UCSD-AML1 (cell line): ENCODE data around the gene CARHSP1.
"Not testable (repeated sequence)": the region's sequence is repeated elsewhere in the genome, so short reads cannot be mapped to it uniquely, and the experiment has no call there.

Experiments used
- DNase-seq: peaks from one replicate; lab custom pipeline; 2025; ENCODE audit not compliant: unreplicated experiment; lab: John Stamatoyannopoulos, UW

Gene CARHSP1

DNA sequence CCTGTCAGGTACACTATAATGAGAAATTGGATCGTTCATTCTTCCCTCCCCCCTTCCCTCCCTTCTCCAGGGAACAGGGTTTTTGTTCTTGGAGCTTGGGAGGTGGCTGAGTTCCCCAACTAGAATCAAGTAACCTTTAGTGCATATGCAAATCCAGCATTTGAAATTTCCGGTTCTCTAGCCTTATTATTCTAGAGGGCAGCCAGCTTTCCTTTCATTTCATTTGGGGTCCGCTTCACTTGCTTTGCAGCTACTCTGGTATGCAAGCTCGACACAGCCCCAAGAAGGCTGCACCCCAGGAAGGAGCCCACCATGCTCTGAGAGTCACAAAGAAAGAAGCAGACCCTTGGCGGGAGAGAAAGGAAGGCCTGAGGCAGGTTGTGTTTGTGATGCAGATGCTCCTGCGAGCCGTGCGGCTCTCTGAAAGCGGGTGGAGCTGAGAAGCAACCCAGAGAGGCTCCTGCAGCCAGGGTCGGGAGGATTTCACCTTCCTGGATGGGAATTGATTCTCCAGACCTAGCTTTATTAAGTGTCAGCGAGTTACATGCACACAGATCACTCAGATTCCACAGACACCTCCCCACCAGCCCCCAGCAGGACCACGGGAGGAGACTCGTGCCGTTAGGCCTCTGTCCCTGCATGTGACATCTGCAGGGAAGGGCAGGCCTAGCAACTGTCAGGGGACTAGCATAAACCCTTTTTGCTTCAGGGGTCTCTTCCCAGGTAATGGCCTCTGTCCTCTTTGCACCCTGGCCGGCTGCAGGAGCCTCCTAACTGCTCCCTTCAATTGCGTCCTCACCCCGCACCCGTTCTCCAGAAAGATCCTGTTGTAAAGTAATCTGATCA lies 36.7 kb downstream of the CARHSP1 start:
- no peak for DNase-seq

DNA sequence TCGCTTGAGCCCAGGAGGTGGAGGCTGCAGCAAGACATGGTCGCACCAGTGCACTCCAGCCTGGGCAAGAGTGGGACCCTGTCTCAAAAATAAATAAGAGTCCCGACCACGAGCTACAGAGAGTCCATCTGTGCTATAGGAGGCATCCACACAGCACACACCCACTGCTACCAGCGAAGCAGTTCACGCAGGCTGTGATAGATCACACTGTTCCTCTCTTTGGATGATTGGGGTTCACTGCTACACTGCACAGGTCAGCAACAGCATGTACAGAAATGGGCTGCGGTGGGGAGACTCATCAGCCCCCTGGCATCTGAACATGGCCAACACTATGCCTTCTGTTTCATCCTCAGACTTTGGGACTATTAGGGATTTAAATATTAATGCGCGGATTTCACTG lies 37.4 kb downstream of the CARHSP1 start:
- no peak for DNase-seq

DNA sequence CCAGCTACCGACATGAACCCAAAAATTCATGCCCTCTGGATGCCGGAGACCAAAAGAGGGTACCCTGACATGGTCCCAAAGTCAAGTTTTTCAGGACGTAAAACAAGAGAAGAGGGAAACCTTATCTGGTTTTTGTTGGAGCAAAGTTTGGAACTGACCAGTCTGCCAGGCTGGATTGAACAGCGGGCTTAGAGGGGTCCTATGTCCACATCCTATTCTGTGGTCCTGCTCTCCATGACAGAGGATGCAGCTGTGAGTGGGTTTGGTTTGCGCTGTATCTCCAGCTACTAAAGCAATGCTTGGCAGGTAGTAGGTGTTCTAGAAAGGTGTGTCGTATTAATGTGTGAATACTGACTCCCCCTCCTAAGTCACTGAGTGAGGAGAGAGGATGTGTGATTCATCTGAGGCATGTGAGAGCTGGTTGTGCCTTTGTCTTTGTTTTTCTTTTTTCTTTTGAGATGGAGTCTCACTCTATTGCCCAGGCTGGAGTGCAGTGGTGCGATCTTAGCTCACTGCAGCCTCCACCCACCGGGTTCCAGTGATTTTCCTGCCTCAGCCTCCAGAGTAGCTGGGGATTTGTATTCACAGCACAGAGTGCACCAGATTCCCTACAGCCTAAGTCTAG lies 40.2 kb downstream of the CARHSP1 start:
- no peak for DNase-seq

DNA sequence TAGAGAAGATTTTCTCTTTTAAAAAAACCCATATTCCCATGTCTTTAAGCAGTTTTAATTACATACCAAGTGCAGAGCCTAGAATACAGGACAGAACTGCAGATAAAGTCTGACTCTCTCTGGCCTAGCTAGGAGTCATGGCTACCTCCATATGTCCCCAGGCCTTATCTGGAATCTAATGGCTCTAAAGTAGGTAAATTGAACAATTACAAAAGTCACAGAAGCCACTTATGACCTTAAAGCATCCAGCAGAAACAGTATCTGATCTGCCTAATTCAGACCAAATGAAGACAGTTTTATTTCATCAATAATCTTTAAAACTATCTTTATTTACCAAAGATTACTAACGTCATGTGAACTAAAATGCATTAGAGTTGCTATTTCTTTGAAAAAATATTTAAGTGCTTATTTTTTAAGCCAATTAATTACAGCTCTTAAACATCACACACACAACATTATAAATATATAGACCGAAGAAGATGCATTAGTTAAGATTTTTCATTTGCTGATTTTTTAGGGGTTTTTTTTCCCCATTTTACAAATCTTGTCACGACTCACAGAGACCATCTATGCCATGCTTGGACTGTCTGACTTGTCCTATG lies 42.4 kb downstream of the CARHSP1 start:
- no peak for DNase-seq

DNA sequence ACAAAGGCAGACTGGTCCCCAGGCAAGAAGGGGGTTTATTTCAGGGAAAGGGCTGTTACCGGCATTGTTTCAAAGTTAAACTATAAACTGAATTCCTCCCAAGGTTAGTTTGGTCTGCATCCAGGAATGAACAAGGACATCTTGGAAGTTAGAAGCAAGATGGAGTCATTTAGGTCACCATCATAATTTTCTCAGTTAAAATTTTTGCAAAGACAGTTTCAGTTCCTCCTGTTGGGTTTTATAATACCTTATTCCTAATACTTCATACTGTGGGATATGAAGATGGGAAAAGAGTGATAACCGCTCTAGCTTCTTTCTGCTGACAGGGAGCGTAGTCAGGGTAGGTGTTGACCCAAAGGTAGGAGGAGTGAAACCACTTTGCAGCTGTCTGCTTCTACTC lies 46.4 kb downstream of the CARHSP1 start:
- DNase-seq = no peak

DNA sequence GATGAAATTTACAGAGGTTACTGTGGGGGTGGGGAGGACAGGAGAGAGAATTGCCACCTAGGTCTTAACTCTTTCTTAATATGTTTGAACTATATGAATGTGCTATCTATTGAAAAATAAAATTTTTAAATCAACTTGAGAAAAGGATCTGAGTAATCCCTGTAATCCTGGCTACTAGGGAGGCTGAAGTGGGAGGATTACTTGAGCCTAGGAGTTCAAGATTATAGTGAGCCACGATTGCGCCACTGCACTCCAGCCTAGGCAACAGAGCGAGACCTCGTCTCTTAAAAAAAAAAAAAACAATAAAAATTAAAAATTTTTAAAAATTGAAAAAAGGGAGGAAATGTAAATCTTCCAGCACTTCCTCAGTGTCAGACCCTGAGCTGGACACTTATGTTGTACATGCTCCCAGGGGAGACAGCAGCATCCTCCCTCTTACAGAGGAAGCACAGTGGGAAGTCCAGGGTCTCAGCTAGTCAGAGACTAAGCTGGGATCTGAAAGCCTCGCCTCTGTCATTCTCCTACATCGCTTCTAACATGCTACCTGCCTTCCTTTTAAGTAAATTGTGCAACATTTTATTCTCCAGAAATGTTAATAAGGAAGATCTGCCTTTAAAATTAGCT lies 49.3 kb downstream of the CARHSP1 start:
- DNase-seq = no peak

DNA sequence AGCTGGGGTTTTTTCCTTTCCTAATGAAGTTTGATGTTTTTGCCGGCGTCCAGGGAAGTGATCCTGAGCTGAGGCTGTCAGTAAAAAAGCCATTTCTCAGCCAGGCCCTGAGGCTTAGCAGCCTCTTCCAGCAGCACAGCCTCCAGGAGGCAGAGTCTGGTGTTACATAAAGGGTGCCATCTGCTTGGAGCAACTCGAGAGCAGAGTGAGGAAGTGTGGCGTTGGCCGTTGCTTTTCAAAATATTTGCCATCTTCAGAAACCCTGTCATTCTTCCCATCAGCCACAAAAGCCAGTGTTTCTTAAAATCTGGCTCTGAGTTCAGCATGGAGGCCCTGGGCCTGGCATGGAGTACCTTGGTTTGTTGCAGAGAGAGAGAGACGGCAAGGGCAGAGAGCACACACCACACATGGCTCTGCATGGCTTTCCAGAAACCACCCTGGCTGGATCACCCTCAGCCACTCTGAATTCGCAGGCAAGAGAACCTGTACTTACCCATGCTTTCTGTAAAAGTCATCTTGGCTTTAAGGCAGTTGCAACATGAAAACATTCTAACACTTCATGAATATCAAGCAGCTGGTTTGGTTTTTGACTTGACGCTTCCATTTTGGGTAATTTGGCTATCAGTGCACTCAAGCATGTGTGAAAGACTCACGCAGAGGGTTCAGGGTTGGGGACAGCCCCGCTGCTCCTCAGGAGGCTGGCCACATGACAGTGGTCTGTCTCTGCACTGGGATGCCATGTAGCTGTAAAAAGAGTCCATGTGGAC lies 50.1 kb downstream of the CARHSP1 start:
- no peak for DNase-seq

DNA sequence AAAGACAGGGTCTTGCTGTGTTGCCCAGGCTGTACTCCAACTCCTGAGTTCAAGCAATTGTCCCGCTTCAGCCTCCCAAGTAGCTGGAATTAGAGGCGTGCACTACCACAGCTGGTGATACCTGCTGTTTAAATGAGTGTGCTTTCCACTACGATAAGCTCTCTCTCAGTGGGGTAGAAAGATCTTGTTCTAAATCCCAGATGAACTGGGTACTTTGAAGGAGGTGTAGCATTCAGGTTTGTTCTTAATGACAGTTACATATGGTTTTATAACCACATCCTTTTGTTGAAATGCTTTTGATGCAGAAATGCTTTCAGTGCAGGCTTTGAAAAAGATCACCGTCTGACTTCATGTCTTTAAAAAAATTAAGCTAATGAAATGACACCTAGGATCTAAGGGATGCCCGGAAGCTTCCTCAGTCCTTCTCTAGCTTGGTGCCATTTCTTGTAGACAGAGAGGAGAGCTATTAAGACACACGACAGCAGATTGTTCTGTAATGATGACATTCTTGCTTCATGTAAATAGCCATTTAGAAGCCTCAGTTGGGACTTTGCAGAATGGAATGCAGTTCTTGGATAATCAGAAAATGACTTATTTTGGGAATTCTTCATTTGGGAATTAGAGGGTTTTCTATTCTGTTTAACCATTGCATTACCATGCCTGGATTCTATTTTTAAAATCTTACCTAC lies 51.7 kb downstream of the CARHSP1 start:
- no peak for DNase-seq

DNA sequence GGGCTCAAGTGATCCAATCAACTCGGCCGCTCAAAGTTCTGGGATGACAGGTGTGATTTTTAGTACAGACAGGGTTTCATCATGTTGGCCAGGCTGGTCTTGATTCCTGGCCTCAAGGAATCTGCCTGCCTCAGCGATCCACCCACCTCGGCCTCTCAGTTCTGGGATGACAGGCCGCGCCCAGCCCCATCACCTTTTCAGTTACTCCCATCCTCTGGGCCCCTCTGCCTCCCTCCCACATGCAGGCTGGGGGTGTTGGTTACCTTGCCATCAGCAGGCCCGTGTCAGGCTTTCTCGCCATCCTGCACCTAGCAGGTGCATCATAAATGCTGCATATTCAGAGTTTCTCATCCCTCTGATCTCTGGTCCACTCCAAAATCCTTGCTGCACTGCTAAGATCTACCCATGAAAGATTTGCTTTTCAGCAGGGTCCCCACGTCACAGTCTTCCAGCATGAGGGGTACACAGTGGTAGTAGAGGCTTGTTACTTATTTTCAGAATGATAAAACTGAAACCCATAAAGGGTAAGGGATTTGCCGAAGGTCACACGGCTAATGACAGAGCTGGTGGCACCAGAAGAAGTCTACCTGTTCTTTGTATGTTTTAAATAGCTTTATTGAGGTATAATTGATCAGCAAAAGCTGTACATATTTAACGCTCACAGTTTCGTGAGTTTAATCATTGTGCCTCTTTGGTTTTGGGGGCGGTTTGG lies 54.6 kb downstream of the CARHSP1 start:
- no peak for DNase-seq

DNA sequence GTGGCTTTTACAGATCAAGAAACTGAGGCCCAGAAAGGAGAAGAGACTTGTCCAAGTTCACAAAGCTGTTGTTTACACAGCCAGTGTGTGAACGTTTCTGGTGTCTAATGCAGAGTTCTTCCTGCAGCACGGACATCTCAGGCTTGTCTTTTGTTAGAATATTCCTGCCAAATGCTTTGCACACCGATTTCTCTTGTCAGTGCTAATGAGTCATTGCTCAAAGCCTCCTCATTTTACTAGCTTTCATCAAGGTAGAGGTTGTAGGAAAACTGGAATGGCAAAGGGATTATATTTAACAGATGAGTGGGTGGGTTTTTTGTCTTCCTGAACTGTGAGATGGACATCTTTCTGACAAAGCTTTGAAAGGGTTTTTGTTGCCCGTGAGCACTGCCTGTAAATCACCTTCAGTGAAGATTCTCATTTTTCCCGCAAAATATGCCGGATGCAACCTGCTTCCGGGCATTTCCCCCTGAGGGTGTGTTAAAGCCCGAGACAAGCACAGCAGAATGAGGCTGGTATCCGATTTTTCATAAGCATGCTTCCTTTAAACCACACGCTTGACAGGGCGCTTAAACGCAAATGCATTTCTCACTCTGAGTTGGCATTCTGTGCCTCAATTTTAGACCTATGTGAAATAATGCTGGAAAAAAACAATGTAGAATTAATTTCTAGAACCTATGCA lies 56.5 kb downstream of the CARHSP1 start:
- no peak for DNase-seq

DNA sequence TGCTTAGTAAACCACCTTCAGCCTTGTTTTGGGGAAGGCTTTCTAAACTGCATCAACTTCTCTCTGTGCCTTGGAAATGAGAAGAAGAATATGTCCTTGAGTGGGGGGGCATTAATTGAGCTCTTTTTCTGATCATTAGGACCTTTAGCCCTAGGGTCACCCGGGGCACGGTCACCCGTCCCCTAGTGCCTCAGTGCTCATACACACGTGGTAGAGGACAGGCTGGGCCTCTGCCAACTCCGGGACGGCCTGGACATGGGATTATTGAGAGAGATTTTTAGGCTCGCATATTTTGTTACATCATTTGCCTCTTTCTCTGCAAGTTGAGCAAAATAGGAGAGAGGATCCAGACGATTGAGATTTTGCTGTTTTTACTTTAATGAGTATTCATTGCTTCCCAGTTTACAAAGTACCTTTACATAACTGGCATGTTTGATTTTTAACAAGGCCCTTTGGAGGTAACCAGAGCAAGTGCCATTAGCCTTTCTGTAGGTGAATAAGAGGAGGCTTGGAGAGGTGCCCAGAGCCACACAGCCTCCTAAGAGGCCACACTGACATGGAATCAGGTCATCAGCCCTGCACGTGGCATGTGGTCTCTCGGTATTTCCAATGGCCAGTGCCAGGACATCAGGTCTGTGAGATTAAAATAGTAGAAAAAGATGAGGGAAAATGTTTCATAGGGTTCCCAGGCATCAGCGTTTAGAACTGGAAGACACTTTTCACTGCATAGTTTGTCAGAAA lies 60.0 kb downstream of the CARHSP1 start:
- DNase-seq = no peak

DNA sequence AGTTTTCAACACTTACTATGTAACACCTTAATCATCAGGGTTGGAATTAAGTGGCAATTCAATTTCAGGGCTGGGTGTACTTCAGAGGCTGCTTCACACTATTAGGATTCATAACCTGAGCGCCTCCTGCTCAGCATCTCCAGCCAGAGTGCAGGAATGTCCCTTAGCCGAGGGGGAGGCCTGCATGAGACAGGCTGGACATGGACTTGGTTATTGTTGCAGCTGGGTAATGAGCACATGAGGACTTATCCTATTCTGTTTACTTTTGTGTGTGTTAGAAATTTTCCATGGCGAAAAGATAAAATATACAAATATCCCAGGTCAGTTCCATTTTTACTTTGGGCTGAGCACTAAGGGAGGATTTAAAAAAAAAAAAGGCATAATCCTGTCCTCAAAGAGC lies 60.8 kb downstream of the CARHSP1 start:
- DNase-seq = no peak

DNA sequence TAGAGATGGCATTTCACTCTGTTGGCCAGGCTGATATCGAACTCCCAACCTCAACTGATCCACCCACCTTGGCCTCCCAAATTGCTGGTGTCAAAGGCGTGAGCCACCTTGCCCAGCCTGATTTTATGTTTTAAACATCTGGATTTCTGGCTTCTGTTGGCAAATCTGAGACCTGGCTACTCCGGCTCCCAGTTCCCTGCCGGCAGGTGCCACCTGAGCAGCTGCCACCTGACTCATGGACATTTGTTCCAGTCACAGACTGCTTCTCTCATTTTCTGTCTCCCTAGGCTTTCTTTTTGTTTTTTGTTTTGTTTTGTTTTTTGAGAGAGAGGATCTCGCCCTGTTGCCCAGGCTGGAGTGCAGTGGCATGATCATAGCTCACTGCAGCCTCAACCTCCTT lies 61.6 kb downstream of the CARHSP1 start:
- DNase-seq = no peak

DNA sequence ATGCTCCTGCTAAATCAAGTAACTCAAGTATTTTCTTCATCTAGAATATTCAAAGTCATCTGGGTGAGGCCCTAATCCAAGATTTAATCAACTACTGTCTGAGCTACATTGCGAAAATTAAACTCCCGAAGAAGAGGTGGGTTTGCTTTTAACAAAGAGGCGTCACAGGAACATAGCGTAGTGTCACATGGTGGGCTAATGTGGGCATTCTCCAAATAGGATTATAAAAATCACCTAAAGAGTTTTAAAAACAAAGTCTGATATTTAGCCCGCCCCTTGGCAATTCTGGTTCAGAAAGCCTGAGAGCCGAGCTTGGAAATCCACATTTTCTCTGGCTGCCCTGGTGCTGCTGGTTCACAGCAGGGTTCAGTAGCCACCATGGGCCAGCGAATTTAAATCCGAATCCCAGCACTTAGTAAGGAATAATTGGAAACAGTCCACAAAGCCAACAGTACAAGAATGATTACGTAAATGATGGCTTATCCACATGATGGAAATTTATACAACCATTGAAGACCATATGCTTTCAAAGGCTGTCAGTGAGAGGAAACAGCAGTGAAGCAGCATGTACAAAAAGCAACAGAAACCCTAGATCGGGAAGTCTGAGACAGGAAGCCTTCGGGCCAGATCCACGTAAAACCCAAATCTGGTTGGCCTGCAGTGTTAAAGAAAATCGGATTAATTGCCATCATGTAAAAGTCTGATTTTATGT lies 62.4 kb downstream of the CARHSP1 start:
- DNase-seq = no peak

DNA sequence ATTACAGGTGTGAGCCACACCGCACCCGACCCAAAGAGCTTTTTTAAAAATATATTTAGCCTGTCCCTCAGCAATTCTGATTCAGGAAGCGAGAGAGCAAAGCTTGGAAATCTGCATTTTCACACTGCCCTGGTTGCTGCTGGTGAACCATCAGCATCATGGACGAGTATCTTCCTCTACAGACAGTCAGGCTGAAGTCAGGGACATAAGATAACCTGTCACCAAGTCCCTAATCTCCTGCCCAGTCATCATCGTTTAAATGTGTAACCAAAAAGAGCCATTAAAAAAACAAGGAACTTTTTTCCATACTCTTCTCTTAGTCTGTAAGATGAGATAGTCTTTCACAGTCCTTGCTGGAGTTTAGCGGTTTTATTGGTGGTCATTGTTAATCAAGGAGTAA lies 64.5 kb downstream of the CARHSP1 start:
- DNase-seq = no peak

DNA sequence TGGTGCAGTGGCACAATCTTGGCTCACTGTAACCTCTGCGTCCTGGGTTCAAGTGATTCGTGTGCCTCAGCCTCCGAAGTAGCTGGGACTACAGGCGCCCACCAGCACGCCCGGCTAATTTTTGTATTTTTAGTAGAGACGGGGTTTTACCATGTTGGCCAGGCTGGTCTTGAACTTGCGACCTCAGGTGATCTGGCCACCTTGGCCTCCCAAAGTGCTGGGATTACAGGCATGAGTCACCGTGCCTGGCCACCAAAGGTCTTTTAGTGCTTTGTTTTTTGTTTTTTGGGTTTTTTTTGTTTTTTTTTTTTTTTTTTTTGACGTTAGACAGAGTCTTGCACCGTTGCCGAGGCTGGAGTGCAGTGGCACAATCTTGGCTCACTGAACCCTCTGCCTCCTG lies 65.1 kb downstream of the CARHSP1 start:
- not testable (repeated sequence) for DNase-seq
